Subcutaneous abdominal adipose tissue (tissue), 5 donors: ENCODE measurements around the gene PSME3IP1.
A peak's percentile ranks its signal among the peaks of the same experiment; 100 is the strongest.

Source experiments
- H3K27ac ChIP-seq: one replicate; pipeline ENCODE4 v1.7.0; 2013; ENCODE audit warnings: low read depth, mild to moderate bottlenecking, inconsistent platforms, low read length, moderate library complexity
- H3K27me3 ChIP-seq, 5 donors: one replicate each; pipeline ENCODE4 v1.7.0; 2013; ENCODE audit warnings: low read length in 5 of 5, inconsistent platforms in 1 of 5; ENCODE audit not compliant: control insufficient read depth in 5 of 5, insufficient read depth in 4 of 5
- H3K36me3 ChIP-seq, 5 donors: one replicate each; pipeline ENCODE4 v1.7.0; 2013; ENCODE audit warnings: low read length in 5 of 5; ENCODE audit not compliant: control insufficient read depth in 5 of 5, insufficient read depth in 5 of 5
- H3K4me1 ChIP-seq, 5 donors: one replicate each; pipeline ENCODE4 v1.7.0; 2013; ENCODE audit warnings: low read length in 5 of 5, mild to moderate bottlenecking in 3 of 5, moderate library complexity in 1 of 5; ENCODE audit not compliant: control insufficient read depth in 5 of 5, insufficient read depth in 5 of 5
- H3K4me3 ChIP-seq, 5 donors: one replicate each; pipeline ENCODE4 v1.7.0; 2013; ENCODE audit warnings: low read length in 5 of 5, low read depth in 1 of 5
- H3K9ac ChIP-seq, 5 donors: one replicate each; pipeline ENCODE4 v1.7.0; 2013; ENCODE audit warnings: low read length in 5 of 5, mild to moderate bottlenecking in 4 of 5, moderate library complexity in 3 of 5
- H3K9me3 ChIP-seq, 5 donors: one replicate each; pipeline ENCODE4 v1.7.0; 2013; ENCODE audit warnings: low read length in 5 of 5; ENCODE audit not compliant: control insufficient read depth in 5 of 5
- donor health status: healthy.
- donor health status: healthy.
- donor health status: healthy.
- donor health status: healthy.
- donor health status: healthy.

Gene PSME3IP1

DNA sequence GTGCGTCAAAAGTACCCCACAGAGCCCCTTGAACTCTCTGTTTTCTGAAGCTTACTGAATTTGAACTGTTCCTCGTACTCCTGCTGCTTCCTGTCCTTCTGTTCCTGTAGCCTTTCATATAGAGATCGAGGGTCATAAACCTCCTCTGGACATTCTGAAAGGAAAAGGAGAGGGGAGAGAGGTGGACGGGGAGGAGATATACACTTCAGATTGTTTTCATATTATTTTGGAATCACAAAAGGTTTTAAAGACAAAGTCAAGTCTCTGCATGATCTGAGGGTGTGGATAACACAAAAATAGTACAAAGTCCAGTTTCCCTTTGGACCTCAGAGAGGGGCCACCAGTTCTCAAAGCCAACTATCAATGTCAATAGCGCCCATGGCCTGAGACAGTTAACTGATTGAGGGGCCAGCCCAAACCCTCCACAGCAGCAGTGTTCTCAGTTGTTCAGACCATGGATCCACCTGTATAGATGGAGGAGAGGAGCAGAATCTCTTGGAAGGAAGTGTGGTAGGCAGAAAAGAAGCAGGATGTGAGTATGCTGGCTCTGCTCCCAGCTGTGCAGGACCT, 13.0 kb downstream of the PSME3IP1 start:
- no peaks in the 10 kb centered on the region for H3K27me3 ChIP-seq
- H3K9ac ChIP-seq = no peak overlapping the region
- H3K36me3 ChIP-seq = peaks cover 29 to 43% (median 38%) of the 10 kb centered on the region in 5 donors
- H3K27ac ChIP-seq = no peak overlapping the region
- H3K4me3 ChIP-seq = no peak overlapping the region
- peaks cover 0 to 9% (median 1%) of the 10 kb centered on the region in 5 donors for H3K4me1 ChIP-seq
- no peaks in the 10 kb centered on the region for H3K9me3 ChIP-seq

DNA sequence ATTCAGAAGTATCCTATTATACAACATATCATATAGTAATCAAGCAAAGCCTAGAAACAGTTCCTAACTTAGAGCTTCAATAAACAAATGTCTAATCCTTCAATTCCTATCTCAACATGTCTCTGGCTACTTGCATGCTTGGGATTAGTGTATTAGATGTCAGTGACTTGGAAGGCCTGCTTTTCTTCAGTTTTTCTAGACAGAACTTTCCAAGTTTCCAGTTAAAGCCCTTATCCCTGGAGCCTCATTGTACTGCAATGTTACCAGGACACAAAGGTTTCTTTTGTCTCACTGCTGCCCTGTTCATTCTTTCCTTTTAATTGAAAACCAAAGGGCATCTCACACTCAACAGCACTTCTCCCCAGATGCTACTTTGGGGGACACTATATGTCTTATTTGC, 16.5 kb downstream of the PSME3IP1 start:
- Histone ChIP-seq H3K9me3 (no peaks in the 10 kb centered on the region), H3K4me3 (no peak overlapping the region), H3K27me3 (no peaks in the 10 kb centered on the region), H3K27ac (no peak overlapping the region), H3K4me1 (peaks cover 0 to 17% (median 4%) of the 10 kb centered on the region in 5 donors), H3K9ac (no peak overlapping the region), H3K36me3 (peaks cover 39 to 66% (median 59%) of the 10 kb centered on the region in 5 donors)

DNA sequence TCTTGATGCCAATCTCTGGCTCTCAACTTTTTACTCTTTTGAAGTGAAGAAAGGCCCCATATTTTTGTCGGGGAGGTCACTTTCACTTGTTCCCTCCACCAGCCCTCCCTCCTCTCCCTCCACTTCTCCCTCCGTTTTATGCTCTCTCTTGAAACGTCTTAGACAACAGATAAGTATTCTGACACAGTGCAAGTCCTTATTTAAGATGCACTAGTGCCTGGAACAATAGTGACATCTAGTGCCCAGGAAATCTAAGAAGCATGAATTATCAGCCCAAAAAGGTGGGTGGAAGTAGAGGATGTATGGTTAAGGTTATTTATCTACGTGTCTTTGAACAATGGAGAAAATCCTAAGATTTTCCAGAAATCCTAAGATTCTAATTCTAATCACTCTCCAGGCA, 17.9 kb downstream of the PSME3IP1 start:
- H3K36me3 ChIP-seq = peaks cover 49 to 69% (median 67%) of the 10 kb centered on the region in 5 donors
- no peak overlapping the region for H3K27ac ChIP-seq
- H3K9me3 ChIP-seq = no peaks in the 10 kb centered on the region
- no peak overlapping the region for H3K4me3 ChIP-seq
- H3K9ac ChIP-seq = no peak overlapping the region
- peaks cover 0 to 17% (median 4%) of the 10 kb centered on the region in 5 donors for H3K4me1 ChIP-seq
- H3K27me3 ChIP-seq = no peaks in the 10 kb centered on the region

DNA sequence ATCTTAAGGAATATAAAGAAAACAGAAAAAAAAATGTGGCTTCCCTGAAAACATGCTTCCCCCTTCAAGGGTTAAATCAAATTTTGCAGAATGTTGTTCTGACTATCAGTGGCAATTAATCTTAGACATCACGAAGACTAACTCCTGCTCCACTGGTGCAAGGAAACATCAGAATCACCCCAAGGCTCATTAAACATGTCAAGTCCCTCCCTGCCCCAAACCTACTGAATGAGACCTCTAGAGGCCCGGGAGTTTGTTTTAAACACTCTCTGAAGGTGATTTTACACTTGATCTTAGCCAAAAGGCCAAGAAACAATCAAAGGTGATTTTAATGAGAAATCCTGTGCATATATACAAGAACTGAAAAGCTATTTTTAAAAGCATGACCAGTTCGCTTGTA, 18.3 kb downstream of the PSME3IP1 start:
- Histone ChIP-seq H3K36me3 (peaks cover 48 to 68% (median 63%) of the 10 kb centered on the region in 5 donors), H3K4me3 (no peak overlapping the region), H3K9ac (peak overlapping the region in 1 of 5 donors; percentile 12), H3K27ac (no peak overlapping the region), H3K4me1 (peaks cover 0 to 17% (median 4%) of the 10 kb centered on the region in 5 donors), H3K9me3 (no peaks in the 10 kb centered on the region), H3K27me3 (no peaks in the 10 kb centered on the region)

DNA sequence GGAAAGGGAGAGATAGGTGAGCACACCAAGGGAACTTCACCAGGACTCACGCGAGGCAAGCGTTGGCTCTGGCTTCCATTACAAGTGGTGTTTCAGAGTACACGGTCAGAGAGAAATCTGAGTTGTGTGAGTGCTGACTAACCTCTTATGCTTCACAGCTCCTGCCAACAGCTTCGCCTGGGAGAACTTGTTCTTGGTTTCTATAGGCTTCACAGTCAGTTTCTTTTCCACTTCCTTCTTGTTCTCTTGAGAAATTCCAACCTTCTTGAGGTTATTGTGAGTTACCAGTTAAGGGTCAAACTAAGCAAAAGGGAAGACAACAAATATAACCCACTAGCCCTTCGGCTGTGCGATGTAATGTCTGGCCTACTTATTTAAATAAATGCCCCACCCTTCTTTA, 18.9 kb downstream of the PSME3IP1 start:
- no peak overlapping the region for H3K27ac ChIP-seq
- H3K4me1 ChIP-seq = peaks cover 0 to 17% (median 4%) of the 10 kb centered on the region in 5 donors
- no peak overlapping the region for H3K4me3 ChIP-seq
- H3K9me3 ChIP-seq = no peaks in the 10 kb centered on the region
- peaks cover 42 to 68% (median 60%) of the 10 kb centered on the region in 5 donors for H3K36me3 ChIP-seq
- H3K9ac ChIP-seq = no peak overlapping the region
- H3K27me3 ChIP-seq = no peaks in the 10 kb centered on the region

DNA sequence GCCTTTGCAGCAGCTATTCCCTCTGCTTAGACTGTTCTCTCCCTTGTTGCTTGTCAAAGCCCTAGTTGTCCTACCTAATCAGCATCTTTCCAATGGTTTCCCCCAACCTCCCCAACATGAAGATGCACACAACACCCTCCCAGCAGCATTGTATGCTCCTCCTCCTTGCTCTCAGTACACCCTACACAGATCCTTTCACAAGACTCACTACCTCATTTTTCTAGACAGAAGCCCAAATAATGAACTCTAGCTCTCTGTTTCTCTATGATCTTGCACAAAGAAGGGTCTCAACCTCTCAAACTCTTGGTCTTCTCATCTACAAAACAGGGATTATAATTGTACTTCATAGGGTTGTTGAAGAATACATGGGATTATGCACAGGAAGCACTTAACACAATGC, 19.4 kb downstream of the PSME3IP1 start:
- Histone ChIP-seq H3K4me3 (no peak overlapping the region), H3K9ac (no peak overlapping the region), H3K36me3 (peaks cover 37 to 64% (median 55%) of the 10 kb centered on the region in 5 donors), H3K27me3 (no peaks in the 10 kb centered on the region), H3K4me1 (peaks cover 0 to 17% (median 4%) of the 10 kb centered on the region in 5 donors), H3K27ac (no peak overlapping the region), H3K9me3 (no peaks in the 10 kb centered on the region)

DNA sequence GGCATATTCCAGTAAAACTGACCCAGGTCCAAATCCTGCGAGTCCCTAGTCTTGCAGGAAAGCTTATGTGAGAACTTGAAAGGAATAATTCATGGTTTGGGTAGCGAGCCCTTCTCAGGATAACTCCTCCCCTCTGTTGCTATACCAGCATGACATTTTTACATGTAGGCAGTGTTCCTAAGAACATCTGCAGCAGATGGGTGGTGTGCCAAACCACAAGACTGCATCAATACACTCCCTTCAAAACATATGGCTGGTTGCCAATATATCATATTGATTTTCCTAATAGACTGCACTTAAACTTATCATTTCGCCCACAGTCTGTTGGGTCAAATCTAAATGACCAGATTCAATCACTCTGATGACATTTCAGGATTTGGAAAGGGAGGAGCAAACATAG, 19.9 kb downstream of the PSME3IP1 start:
- H3K9me3 ChIP-seq = no peaks in the 10 kb centered on the region
- no peaks in the 10 kb centered on the region for H3K27me3 ChIP-seq
- no peak overlapping the region for H3K27ac ChIP-seq
- H3K4me1 ChIP-seq = peaks cover 0 to 17% (median 4%) of the 10 kb centered on the region in 5 donors
- no peak overlapping the region for H3K4me3 ChIP-seq
- H3K36me3 ChIP-seq = peaks cover 34 to 59% (median 50%) of the 10 kb centered on the region in 5 donors
- H3K9ac ChIP-seq = no peak overlapping the region

DNA sequence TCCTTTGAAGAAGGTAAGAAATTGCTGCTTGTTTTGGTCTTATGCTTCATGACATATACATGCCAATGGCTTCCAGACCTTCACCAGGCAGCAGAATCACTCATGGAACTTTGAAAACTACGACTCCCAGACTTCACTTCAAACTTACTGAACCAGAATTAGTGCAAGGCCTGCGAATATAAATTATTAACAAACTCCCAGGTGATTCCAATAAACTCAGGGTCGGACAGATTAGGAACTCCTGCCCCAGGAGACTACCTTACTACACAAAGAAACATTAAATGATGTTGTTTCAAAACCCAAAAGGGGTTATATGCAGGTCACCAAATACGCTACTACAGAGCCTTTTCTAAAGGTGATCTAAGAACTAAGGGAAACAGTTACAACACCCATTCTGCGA, 20.4 kb downstream of the PSME3IP1 start:
- no peak overlapping the region for H3K9ac ChIP-seq
- H3K4me3 ChIP-seq = no peak overlapping the region
- peaks cover 0 to 17% (median 6%) of the 10 kb centered on the region in 5 donors for H3K4me1 ChIP-seq
- no peaks in the 10 kb centered on the region for H3K27me3 ChIP-seq
- H3K27ac ChIP-seq = no peak overlapping the region
- peaks cover 36 to 55% (median 46%) of the 10 kb centered on the region in 5 donors for H3K36me3 ChIP-seq
- no peaks in the 10 kb centered on the region for H3K9me3 ChIP-seq

DNA sequence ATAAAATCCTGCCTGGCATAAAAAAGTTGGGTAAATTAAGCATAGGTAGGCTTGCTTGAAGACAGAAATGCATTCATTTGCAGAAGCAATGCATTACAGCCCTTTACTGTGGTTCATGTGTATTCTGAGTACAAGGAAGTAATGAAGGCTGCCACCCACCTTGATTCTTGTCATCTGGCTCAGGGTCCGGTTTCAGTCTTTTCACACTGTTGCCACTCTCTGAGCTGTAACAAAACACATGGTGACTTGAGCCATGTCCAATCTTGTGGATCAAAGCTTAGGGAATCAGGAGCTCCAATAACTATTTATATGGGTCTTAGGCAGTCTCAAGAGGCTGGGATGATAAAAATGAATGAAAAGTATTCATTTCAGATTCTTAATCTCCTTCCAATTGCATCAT, 22.0 kb downstream of the PSME3IP1 start:
- Histone ChIP-seq H3K9ac (no peak overlapping the region), H3K4me3 (no peak overlapping the region), H3K4me1 (peaks cover 0 to 19% (median 8%) of the 10 kb centered on the region in 5 donors), H3K36me3 (peaks cover 31 to 46% (median 38%) of the 10 kb centered on the region in 5 donors), H3K27me3 (no peaks in the 10 kb centered on the region), H3K27ac (no peak overlapping the region), H3K9me3 (no peaks in the 10 kb centered on the region)

DNA sequence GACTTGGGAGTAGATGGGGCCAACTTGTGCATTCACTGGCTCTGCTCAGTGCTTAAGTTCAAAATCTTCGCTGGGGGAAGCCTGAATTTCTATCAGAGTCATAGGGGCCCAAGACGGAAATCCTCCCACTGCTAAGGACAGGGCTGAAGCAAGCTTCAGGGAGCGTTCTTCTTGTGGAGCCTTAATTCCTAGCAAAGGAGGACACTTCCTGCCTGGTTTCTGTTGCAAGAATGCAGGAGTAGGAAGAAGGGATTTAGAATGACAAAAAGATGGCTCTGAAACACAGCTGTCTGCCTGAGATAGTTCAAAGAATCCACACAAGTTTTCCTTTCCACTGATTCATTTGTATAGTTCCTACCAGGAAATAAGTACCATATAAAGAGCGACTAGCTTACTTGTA, 26.4 kb downstream of the PSME3IP1 start:
- Histone ChIP-seq H3K36me3 (peaks cover 31 to 45% (median 39%) of the 10 kb centered on the region in 5 donors), H3K4me3 (no peak overlapping the region), H3K27ac (no peak overlapping the region), H3K9ac (no peak overlapping the region), H3K9me3 (no peaks in the 10 kb centered on the region), H3K4me1 (peaks cover 0 to 9% (median under 1%) of the 10 kb centered on the region in 5 donors), H3K27me3 (no peaks in the 10 kb centered on the region)
